Right cardiac atrium (tissue), 5 donors: ENCODE results near the gene C6orf120. TPM values are rescaled to one million over a fixed set of nuclear protein-coding genes. Genes with fewer than 3 reads are reported as not detected.

Experiments used
- ATAC-seq, 2 donors: fragments of 200-7000 bp; cut with Tn5 transposase; one replicate each; pipeline versions ENCODE4 v1.8.0 to v1.9.1; 2020; ENCODE audit warnings: moderate library complexity in 2 of 2, mild to moderate bottlenecking in 1 of 2
- DNase-seq, 3 donors: peaks; one replicate each; pipeline ENCODE4 v3.0.0-alpha.2; 2020
- H3K27ac ChIP-seq: one replicate; pipeline ENCODE4 v1.5.1; 2013; ENCODE audit warnings: mild to moderate bottlenecking, low read length, control low read depth, moderate library complexity
- H3K27me3 ChIP-seq: one replicate; pipeline ENCODE4 v1.6.1; 2013; ENCODE audit not compliant: control insufficient read depth, insufficient read depth
- H3K4me1 ChIP-seq: one replicate; pipeline ENCODE4 v1.6.1; 2013; ENCODE audit warnings: low read length; ENCODE audit not compliant: control insufficient read depth, insufficient read depth
- H3K4me3 ChIP-seq: one replicate; pipeline ENCODE4 v1.5.1; 2013; ENCODE audit warnings: low read length, control low read depth
- H3K9me3 ChIP-seq: one replicate; pipeline ENCODE4 v1.6.1; 2013; ENCODE audit warnings: low read length; ENCODE audit not compliant: control insufficient read depth
- WGBS: extraction: QIAGEN DNeasy Blood & Tissue Kit; methylation state at CpG from one replicate; pipeline ENCODE4 v1.1.7; 2013; 5-methylcytosine and 5-hydroxymethylcytosine counted together
- intact Hi-C, 4 donors: fragments of 100-400 bp; cut with DNase I; formaldehyde crosslinking; loops; one replicate each; pipeline versions ENCODE4 v1.11.0 to v1.14.0; 2022 to 2023
- polyA plus RNA-seq: library from polyadenylated mRNA; stranded (reverse); fragments of 200-250 nt; gene quantifications from one replicate; pipeline ENCODE4 v1.2.3, GENCODE V29; 2013
- total RNA-seq, 4 donors: library from RNA; stranded (reverse); fragmentation: NEBNext Ultra II Directional; extraction: Animal tissue kit (Norgen Biotek cat#: 25700); gene quantifications; one replicate each; pipeline ENCODE4 v1.2.1, GENCODE V29; 2021
- donor health status: healthy with polysubstance abuse.
- donor health status: DM: no; HTN: yes; CAD: no.
- donor health status: DM: no; HTN: no; CAD: no.
- donor health status: DM: no; HTN: yes; CAD: no; lungs with severe emphysema.
- donor health status: DM: yes; HTN: yes; CAD: no.

C6orf120 gene
- total and polyA plus RNA-seq, 5 donors = 7.5 to 16.1 (median 14.6) TPM

GRCh38 chr6:169725125-169726048, 23.5 kb downstream of the C6orf120 start:
- H3K4me3 ChIP-seq = peak overlapping the region; percentile 97
- no peaks in the 10 kb centered on the region for H3K4me1 ChIP-seq
- DNase-seq (peak; percentile 64 to 72 (median 69)), ATAC-seq (peak; percentile 49 to 82)
- intact Hi-C loops = no loop called here
- whole genome bisulfite sequencing = 26% methylated on average over 29 of the region's 29 CpGs
- H3K9me3 ChIP-seq = no peaks in the 10 kb centered on the region
- peak overlapping the region; percentile 52 for H3K27ac ChIP-seq
- H3K27me3 ChIP-seq = no peaks in the 10 kb centered on the region

GRCh38 chr6:169726049-169726400, 24.1 kb downstream of the C6orf120 start:
- intact Hi-C loops = no loop called here
- no peaks in the 10 kb centered on the region for H3K9me3 ChIP-seq
- 98% methylated on average over 1 of the region's 1 CpG for WGBS
- no peaks in the 10 kb centered on the region for H3K27me3 ChIP-seq
- H3K27ac ChIP-seq = no peak overlapping the region
- no peak for ATAC-seq
- no peaks in the 10 kb centered on the region for H3K4me1 ChIP-seq
- no peak for DNase-seq
- H3K4me3 ChIP-seq = no peak overlapping the region

GRCh38 chr6:169726963-169727362, 25.0 kb downstream of the C6orf120 start:
- Histone ChIP-seq H3K4me1 (no peaks in the 10 kb centered on the region), H3K4me3 (no peak overlapping the region), H3K9me3 (no peaks in the 10 kb centered on the region), H3K27me3 (no peaks in the 10 kb centered on the region), H3K27ac (no peak overlapping the region)
- DNase-seq (no peak), ATAC-seq (no peak)
- intact Hi-C loops = no loop called here

GRCh38 chr6:169729961-169730360, 28.0 kb downstream of the C6orf120 start:
- Histone ChIP-seq H3K4me1 (no peaks in the 10 kb centered on the region), H3K9me3 (no peaks in the 10 kb centered on the region), H3K27me3 (no peaks in the 10 kb centered on the region), H3K27ac (no peak overlapping the region), H3K4me3 (no peak overlapping the region)
- intact Hi-C loops = no loop called here
- ATAC-seq (no peak), DNase-seq (no peak)

GRCh38 chr6:169738204-169738975, 36.5 kb downstream of the C6orf120 start:
- Histone ChIP-seq H3K27me3 (no peaks in the 10 kb centered on the region), H3K4me3 (no peak overlapping the region), H3K27ac (peak overlapping the region; percentile 2), H3K4me1 (peaks cover 3% of the 10 kb centered on the region), H3K9me3 (no peaks in the 10 kb centered on the region)
- 55% methylated on average over 9 of the region's 9 CpGs for WGBS
- DNase-seq = peak in 2 of 3 donors; percentile 35 to 49
- peak in 1 of 2 donors; percentile 47 for ATAC-seq
- intact Hi-C loops = no loop called here

GRCh38 chr6:169738976-169739529, 37.1 kb downstream of the C6orf120 start:
- H3K4me1 ChIP-seq = peaks cover 3% of the 10 kb centered on the region
- H3K27me3 ChIP-seq = no peaks in the 10 kb centered on the region
- 81% methylated on average over 2 of the region's 2 CpGs for WGBS
- no peak overlapping the region for H3K4me3 ChIP-seq
- no peak for DNase-seq
- ATAC-seq = peak in 1 of 2 donors; percentile 22
- no peaks in the 10 kb centered on the region for H3K9me3 ChIP-seq
- intact Hi-C loops = no loop called here
- no peak overlapping the region for H3K27ac ChIP-seq

- ATAC-seq = no peak
- Histone ChIP-seq H3K4me3 (no peak overlapping the region), H3K9me3 (no peaks in the 10 kb centered on the region), H3K4me1 (peaks cover 3% of the 10 kb centered on the region), H3K27ac (no peak overlapping the region), H3K27me3 (no peaks in the 10 kb centered on the region)
- no peak for DNase-seq
- intact Hi-C loops = no loop called here
Observed at GRCh38 chr6:169741344-169741743, 39.4 kb downstream of the C6orf120 start.

GRCh38 chr6:169745405-169745804, 43.5 kb downstream of the C6orf120 start:
- H3K9me3 ChIP-seq = no peaks in the 10 kb centered on the region
- no peak overlapping the region for H3K4me3 ChIP-seq
- intact Hi-C loops = no loop called here
- no peaks in the 10 kb centered on the region for H3K27me3 ChIP-seq
- H3K4me1 ChIP-seq = no peaks in the 10 kb centered on the region
- ATAC-seq (no peak), DNase-seq (no peak)
- H3K27ac ChIP-seq = no peak overlapping the region
- 83% methylated on average over 3 of the region's 3 CpGs for WGBS

- H3K4me1 ChIP-seq = no peaks in the 10 kb centered on the region
- H3K27ac ChIP-seq = no peak overlapping the region
- DNase-seq (no peak), ATAC-seq (no peak)
- 92% methylated on average over 1 of the region's 1 CpG for WGBS
- no peaks in the 10 kb centered on the region for H3K27me3 ChIP-seq
- no peaks in the 10 kb centered on the region for H3K9me3 ChIP-seq
- intact Hi-C loops = no loop called here
- H3K4me3 ChIP-seq = no peak overlapping the region
Observed at GRCh38 chr6:169746556-169746955, 44.6 kb downstream of the C6orf120 start.

GRCh38 chr6:169751242-169752073, 49.5 kb downstream of the C6orf120 start, which contains the start of the genes DYNLT2 and ERMARD:
DYNLT2 (minus strand) TSS chr6:169751572; CDS start chr6:169751458, 114 bp downstream.
ERMARD (plus strand) TSS chr6:169751622; CDS start chr6:169751658, 36 bp downstream.
- Histone ChIP-seq H3K27ac (peak within 1 kb of the TSS; percentile 95), H3K27me3 (no peaks in the 10 kb centered on the region), H3K4me1 (peaks cover 2% of the 10 kb centered on the region), H3K4me3 (peak within 1 kb of the TSS; percentile 71), H3K9me3 (no peaks in the 10 kb centered on the region)
- intact Hi-C loops = no loop called here
- peak; percentile 99 for ATAC-seq
- under 1% methylated on average over 90 of the region's 90 CpGs for WGBS
- DNase-seq = peak; percentile 94 to 97 (median 97)
